Natural killer cell (primary cell): ENCODE measurements around the gene PIWIL1. TPM values are rescaled to one million over a fixed set of nuclear protein-coding genes. Genes with fewer than 3 reads are reported as not detected.

Experiments used
- ATAC-seq, 3 donors: fragments of 150-1000 bp in 2 of 3; fragments of 200-7000 bp in 1 of 3; cut with Tn5 transposase; 1 replicate in 1 of 3; 2 replicates in 2 of 3; pipeline ENCODE4 v1.10.0; 2021; ENCODE audit warnings: mild to moderate bottlenecking in 2 of 3, moderate library complexity in 2 of 3
- DNase-seq, 2 donors: peaks; one replicate each; pipeline versions ENCODE4 v3.0.0 to v3.0.0-alpha.2; 2013 to 2021; ENCODE audit warnings: mixed read lengths in 1 of 2
- H3K27ac ChIP-seq: one replicate; pipeline ENCODE4 v1.5.1; 2013; ENCODE audit warnings: mild to moderate bottlenecking, low read length
- H3K27me3 ChIP-seq: one replicate; pipeline ENCODE4 v1.6.1; 2013; ENCODE audit warnings: low read length; ENCODE audit not compliant: control insufficient read depth, insufficient read depth
- H3K36me3 ChIP-seq: one replicate; pipeline ENCODE4 v1.6.1; 2013; ENCODE audit warnings: low read length; ENCODE audit not compliant: control insufficient read depth, insufficient read depth
- H3K4me1 ChIP-seq: one replicate; pipeline ENCODE4 v1.6.1; 2013; ENCODE audit warnings: low read length; ENCODE audit not compliant: control insufficient read depth, insufficient read depth
- H3K4me3 ChIP-seq: one replicate; pipeline ENCODE4 v1.5.1; 2013; ENCODE audit warnings: low read length
- H3K9me3 ChIP-seq: one replicate; pipeline ENCODE4 v1.6.1; 2013; ENCODE audit warnings: low read length; ENCODE audit not compliant: control insufficient read depth, insufficient read depth
- H3K27ac Mint-ChIP-seq, 2 donors: one replicate each; pipeline ENCODE4 v1.8.0; 2022; ENCODE audit warnings: mild to moderate bottlenecking in 2 of 2, mixed read lengths in 2 of 2, moderate library complexity in 1 of 2
- H3K27me3 Mint-ChIP-seq, 2 donors: one replicate each; pipeline ENCODE4 v1.8.0; 2022; ENCODE audit warnings: low read depth in 2 of 2, mixed read lengths in 2 of 2
- H3K36me3 Mint-ChIP-seq: one replicate; pipeline ENCODE4 v1.8.0; 2022; ENCODE audit warnings: mixed read lengths
- H3K4me1 Mint-ChIP-seq, 2 donors: one replicate each; pipeline ENCODE4 v1.8.0; 2022; ENCODE audit warnings: mixed read lengths in 2 of 2
- H3K4me3 Mint-ChIP-seq: one replicate; pipeline ENCODE4 v1.8.0; 2022; ENCODE audit warnings: mild to moderate bottlenecking, moderate library complexity, mixed read lengths
- H3K9me3 Mint-ChIP-seq, 2 donors: one replicate each; pipeline ENCODE4 v1.8.0; 2022; ENCODE audit warnings: mixed read lengths in 2 of 2
- WGBS: methylation state at CpG from one replicate; pipeline ENCODE4 v1.1.7; 2013; ENCODE audit warnings: missing lambda C conversion rate; ENCODE audit not compliant: insufficient coverage; 5-methylcytosine and 5-hydroxymethylcytosine counted together
- intact Hi-C: fragments of 100-400 bp; cut with micrococcal nuclease; formaldehyde crosslinking; loops from one replicate; pipeline ENCODE4 v1.14.2; 2022
- total RNA-seq, 4 donors: library from RNA; stranded (reverse); fragments of 120-200 nt in 1 of 4; gene quantifications; one replicate each; pipeline versions ENCODE4 v1.2.3 to v1.2.4, GENCODE V29; 2013 to 2022
- TF ChIP-seq, protein P1 (sequence below): fragments of 200-600 bp; IDR thresholded peaks from one replicate; pipeline ENCODE4 v1.8.0; 2022; ENCODE audit warnings: antibody characterized with exemption

The PIWIL1 gene
- total RNA-seq, 3 donors from 2014 or later (not counting 1 experiment from before 2014, with no cell fraction given) = not detected

DNA sequence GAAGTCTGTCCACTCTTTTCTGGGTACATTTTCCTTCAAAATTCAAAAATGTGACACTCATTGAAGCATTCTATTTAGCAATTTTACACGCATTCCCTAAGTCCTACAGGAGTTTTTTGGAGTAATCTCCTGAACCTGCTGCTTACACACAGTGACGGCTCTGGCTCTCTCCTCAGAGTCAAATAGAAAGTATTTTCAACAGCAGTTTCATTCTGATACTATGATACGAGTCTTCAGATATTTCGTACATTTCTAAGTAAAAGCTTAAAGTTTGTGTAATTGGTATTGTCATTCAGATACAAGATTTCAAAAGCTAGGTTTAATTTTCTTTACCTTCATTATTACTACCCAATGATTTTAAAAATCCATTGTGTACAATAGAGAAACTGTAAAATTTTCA, 36.4 kb downstream of the PIWIL1 start:
- Histone ChIP-seq H3K4me1 (no peaks in the 10 kb centered on the region), H3K36me3 (no peaks in the 10 kb centered on the region), H3K27me3 (no peaks in the 10 kb centered on the region), H3K4me3 (no peak overlapping the region), H3K9me3 (no peaks in the 10 kb centered on the region), H3K27ac (no peak overlapping the region)
- Mint-ChIP-seq H3K27me3 (peaks cover 0 to 3% of the 10 kb centered on the region in 2 donors), H3K36me3 (no peaks in the 10 kb centered on the region), H3K4me3 (no peak overlapping the region), H3K9me3 (no peaks in the 10 kb centered on the region), H3K27ac (no peak overlapping the region), H3K4me1 (no peaks in the 10 kb centered on the region)
- intact Hi-C loops = no loop called here
- no peak for DNase-seq
- WGBS = 73% methylated on average over 2 of the region's 4 CpGs
- TF ChIP-seq, protein P1, sequence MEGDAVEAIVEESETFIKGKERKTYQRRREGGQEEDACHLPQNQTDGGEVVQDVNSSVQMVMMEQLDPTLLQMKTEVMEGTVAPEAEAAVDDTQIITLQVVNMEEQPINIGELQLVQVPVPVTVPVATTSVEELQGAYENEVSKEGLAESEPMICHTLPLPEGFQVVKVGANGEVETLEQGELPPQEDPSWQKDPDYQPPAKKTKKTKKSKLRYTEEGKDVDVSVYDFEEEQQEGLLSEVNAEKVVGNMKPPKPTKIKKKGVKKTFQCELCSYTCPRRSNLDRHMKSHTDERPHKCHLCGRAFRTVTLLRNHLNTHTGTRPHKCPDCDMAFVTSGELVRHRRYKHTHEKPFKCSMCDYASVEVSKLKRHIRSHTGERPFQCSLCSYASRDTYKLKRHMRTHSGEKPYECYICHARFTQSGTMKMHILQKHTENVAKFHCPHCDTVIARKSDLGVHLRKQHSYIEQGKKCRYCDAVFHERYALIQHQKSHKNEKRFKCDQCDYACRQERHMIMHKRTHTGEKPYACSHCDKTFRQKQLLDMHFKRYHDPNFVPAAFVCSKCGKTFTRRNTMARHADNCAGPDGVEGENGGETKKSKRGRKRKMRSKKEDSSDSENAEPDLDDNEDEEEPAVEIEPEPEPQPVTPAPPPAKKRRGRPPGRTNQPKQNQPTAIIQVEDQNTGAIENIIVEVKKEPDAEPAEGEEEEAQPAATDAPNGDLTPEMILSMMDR = no peak
- no peak for ATAC-seq

DNA sequence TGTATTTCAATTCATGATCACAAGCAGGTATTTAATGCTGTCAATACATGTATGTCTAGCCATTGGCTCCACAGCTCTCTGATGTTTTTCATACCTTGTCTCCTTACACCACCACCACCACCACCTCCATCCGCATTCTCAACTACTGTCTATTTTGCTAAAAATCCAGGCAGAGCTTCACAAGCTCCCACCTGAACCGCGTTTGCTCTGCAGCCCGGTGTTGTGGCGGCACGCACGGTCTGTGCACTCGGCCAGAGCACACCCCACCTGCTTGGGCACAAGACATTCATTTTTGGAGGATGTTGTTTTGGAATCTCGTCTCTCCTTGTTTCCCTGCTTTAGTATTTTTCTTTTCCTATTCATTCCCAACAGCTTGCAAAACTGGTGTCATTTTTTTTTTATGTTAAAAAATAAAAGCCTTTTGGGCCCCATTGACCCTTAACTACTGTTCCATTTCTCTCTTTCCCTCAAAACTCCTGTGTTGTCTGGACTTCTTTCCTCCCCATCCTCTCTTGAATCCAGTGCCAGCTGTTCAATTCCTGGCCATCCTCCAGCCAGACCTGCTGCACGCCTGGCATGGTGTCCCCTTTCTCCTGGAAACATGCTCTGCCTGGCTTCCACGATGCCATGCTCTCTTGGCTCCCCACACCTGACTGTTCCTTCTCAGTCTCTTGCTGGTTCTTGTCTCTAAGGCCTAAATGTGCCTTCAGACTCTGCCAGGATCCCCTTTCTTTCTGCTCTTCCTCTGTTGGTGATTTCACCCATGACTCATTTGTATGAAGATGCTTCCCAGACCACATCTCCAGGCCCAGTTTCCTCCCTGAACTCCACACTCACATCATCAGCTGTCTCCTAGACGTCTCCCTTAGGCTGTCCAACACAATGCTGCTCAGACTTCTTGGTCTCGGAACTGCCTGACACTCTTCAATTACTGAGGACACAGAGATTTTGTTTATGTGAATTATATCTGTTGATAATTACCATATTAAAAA, 37.9 kb downstream of the PIWIL1 start:
- Mint-ChIP-seq H3K36me3 (no peaks in the 10 kb centered on the region), H3K4me1 (no peaks in the 10 kb centered on the region), H3K4me3 (no peak overlapping the region), H3K9me3 (no peaks in the 10 kb centered on the region), H3K27ac (no peak overlapping the region), H3K27me3 (peaks cover 0 to 3% of the 10 kb centered on the region in 2 donors)
- H3K27me3 ChIP-seq = no peaks in the 10 kb centered on the region
- no peak for ATAC-seq
- WGBS = 80% methylated on average over 12 of the region's 13 CpGs
- no peaks in the 10 kb centered on the region for H3K36me3 ChIP-seq
- TF ChIP-seq, protein P1 = no peak
- intact Hi-C loops = no loop called here
- H3K4me1 ChIP-seq = no peaks in the 10 kb centered on the region
- DNase-seq = no peak
- no peak overlapping the region for H3K4me3 ChIP-seq
- H3K9me3 ChIP-seq = no peaks in the 10 kb centered on the region
- H3K27ac ChIP-seq = no peak overlapping the region

DNA sequence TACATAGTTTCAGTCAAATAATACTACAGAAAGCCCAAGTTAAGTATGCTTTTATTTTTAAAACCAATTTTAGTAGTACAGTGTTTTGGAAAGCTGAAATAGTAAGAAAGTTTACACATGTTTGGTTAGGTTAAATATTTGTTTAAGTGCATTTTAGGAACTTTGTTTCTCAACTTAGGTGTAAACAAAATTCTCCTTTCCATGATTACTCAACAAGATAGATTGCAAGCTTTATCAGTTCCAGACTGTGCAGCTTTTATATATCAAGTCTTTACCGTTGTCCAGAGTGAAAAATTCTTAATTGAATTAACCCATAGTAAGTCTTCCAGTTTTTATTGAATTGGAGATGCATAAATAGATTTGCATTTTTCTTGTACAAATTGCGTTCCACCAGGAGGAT, 45.1 kb downstream of the PIWIL1 start:
- 78% methylated on average over 2 of the region's 2 CpGs for WGBS
- H3K36me3 Mint-ChIP-seq = no peaks in the 10 kb centered on the region
- no peak for DNase-seq

More for the DNA sequence above, 45.1 kb downstream of the PIWIL1 start:
- TF ChIP-seq, protein P1 = no peak
- H3K36me3 ChIP-seq = no peaks in the 10 kb centered on the region
- no peak overlapping the region for H3K27ac Mint-ChIP-seq
- H3K4me1 Mint-ChIP-seq = peaks cover under 1 to 5% of the 10 kb centered on the region in 2 donors
- H3K9me3 ChIP-seq = peaks cover 4% of the 10 kb centered on the region
- peaks cover 5 to 8% of the 10 kb centered on the region in 2 donors for H3K9me3 Mint-ChIP-seq
- no peaks in the 10 kb centered on the region for H3K4me1 ChIP-seq
- no peak for ATAC-seq
- intact Hi-C loops = no loop called here
- no peak overlapping the region for H3K27ac ChIP-seq
- no peaks in the 10 kb centered on the region for H3K27me3 ChIP-seq
- no peak overlapping the region for H3K4me3 Mint-ChIP-seq
- peaks cover 0 to 7% of the 10 kb centered on the region in 2 donors for H3K27me3 Mint-ChIP-seq
- H3K4me3 ChIP-seq = no peak overlapping the region
